ENCODE results near the gene ATP1B3.

DNA sequence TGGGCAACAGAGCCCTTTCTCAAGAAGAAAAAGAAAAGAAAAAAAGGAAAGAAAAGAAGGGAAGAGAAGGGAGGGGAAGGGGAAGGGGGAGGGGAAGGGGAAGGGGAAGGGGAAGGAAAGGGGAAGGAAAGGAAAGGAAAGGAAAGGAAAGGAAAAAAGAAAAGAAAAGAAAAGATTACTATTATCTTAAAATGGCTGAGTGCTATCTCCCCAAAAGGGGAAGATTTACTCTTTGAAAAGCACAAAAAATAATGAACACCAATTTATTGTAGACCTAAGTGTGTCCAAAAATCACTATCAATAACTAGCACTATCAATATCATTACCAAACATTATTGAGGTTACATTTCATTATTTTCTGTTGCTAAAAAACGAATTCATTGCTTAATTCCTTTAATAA is 89.0 kb downstream of the ATP1B3 start:
- no peak for TF ChIP-seq YY1 (IDR thresholded peaks at IDR 0.05; ENCODE audit: insufficient read depth, insufficient read length)
- TF ChIP-seq ZNF274 (IDR thresholded peaks at IDR 0.05; ENCODE audit: low read depth, low read length) = no peak
- TF ChIP-seq SUZ12 (IDR thresholded peaks at IDR 0.05; ENCODE audit: extremely low read depth, insufficient read depth, insufficient read length) = no peak
